Upper lobe of left lung (tissue), 4 donors: ENCODE measurements around the gene MGLL.

Experiments
- EP300 ChIP-seq, 4 donors: sonication (generic); formaldehyde crosslinking; IDR thresholded peaks; one replicate each; pipeline ENCODE4 v1.5.1; 2017; ENCODE audit warnings: antibody characterized with exemption in 4 of 4, control low read depth in 2 of 4
- POLR2A ChIP-seq, 4 donors: fragments of 450-650 bp; IDR thresholded peaks; one replicate each; pipeline ENCODE4 v1.5.1; 2016 to 2017; ENCODE audit warnings: antibody characterized with exemption in 4 of 4, mild to moderate bottlenecking in 2 of 4
- POLR2AphosphoS5 ChIP-seq, 2 donors: sonication (generic); formaldehyde crosslinking; IDR thresholded peaks; one replicate each; pipeline ENCODE4 v1.5.1; 2017; ENCODE audit warnings: antibody characterized with exemption in 2 of 2
- TF ChIP-seq, protein P1 (sequence below), 6 experiments: fragments of 450-650 bp in 4 of 6; fragments of 200-600 bp in 2 of 6; sonication (generic) in 2 of 6; IDR thresholded peaks; one replicate each; pipeline ENCODE4 v1.5.1; 2016 to 2019; ENCODE audit warnings: antibody characterized with exemption in 6 of 6

DNA sequence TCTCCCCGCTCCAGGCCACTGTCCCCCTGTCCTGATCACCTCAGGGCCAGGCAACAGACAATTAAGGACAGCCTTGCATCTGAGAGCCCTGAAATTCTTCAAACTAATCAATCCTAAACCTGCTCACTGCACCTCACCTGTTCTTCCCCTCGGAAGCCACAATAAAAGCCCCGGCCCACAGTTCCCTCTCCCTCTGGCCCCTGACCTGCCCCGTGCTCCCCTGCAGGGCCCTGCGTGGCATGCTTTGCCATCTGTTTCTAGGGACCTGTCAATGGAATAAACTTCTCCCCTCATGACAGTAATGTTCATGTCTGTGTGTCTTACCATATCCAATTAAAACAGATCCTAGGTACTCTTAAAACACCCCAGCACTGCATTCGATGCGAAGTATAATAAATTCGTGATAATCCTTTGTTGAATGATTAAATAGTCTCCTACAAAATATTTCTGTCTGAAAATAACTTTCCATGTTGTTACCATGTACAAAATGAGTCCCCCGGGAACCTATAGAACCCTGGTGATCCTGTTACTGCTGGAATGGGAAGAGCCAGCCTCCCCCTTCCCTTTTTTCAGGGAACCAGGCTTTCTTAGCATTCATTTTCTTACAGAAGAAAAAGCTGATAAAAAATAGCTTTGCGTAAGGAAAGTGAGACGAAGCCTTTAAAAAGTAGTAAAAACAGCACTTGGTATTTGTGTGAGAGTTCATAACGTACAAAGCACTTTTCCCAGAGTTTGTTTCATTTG, 90.6 kb downstream of the MGLL start:
- no peak for TF ChIP-seq POLR2A (IDR thresholded peaks at IDR 0.05)
- no peak for TF ChIP-seq EP300 (IDR thresholded peaks at IDR 0.05)
- TF ChIP-seq, protein P1, sequence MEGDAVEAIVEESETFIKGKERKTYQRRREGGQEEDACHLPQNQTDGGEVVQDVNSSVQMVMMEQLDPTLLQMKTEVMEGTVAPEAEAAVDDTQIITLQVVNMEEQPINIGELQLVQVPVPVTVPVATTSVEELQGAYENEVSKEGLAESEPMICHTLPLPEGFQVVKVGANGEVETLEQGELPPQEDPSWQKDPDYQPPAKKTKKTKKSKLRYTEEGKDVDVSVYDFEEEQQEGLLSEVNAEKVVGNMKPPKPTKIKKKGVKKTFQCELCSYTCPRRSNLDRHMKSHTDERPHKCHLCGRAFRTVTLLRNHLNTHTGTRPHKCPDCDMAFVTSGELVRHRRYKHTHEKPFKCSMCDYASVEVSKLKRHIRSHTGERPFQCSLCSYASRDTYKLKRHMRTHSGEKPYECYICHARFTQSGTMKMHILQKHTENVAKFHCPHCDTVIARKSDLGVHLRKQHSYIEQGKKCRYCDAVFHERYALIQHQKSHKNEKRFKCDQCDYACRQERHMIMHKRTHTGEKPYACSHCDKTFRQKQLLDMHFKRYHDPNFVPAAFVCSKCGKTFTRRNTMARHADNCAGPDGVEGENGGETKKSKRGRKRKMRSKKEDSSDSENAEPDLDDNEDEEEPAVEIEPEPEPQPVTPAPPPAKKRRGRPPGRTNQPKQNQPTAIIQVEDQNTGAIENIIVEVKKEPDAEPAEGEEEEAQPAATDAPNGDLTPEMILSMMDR (IDR thresholded peaks at IDR 0.05) = no peak
- TF ChIP-seq POLR2AphosphoS5 (IDR thresholded peaks at IDR 0.05) = no peak
